ENCODE measurements around the gene CREG2. TPM values are rescaled to one million over a fixed set of nuclear protein-coding genes. Genes with fewer than 3 reads are reported as not detected.
A peak's percentile ranks its signal among the peaks of the same experiment; 100 is the strongest.

Gene CREG2
- total RNA-seq, 1 donor from 2014 or later = 0.26 TPM

DNA sequence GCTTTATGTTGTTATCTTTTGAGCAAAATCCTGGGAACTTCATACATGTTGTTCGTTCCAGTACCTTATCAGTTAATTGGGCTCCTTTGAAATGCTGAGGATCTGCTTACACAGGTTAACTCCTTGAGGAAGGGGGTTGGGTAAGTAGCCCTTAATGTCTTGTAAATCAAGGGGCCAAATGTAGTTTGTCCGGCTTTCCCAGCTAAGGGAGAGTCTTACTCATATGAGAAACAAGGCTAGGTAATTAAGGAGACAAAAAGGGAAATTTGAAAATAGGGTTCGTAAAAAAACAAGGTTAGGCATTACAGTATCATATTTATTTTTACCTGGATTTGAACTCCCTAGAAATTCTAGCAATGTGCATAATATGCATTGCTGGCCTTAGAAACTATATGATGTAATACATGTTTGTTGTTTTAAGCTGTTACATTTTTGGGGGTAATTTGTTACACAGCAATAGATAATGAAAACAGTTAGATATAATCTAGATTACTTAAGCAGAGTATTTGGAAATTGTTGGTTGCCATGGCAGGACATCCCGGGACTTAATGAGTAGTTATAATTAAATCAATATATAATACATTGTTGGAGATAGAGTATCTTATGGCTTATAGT is 47.9 kb downstream of the CREG2 start:
- TF ChIP-seq, protein P1, sequence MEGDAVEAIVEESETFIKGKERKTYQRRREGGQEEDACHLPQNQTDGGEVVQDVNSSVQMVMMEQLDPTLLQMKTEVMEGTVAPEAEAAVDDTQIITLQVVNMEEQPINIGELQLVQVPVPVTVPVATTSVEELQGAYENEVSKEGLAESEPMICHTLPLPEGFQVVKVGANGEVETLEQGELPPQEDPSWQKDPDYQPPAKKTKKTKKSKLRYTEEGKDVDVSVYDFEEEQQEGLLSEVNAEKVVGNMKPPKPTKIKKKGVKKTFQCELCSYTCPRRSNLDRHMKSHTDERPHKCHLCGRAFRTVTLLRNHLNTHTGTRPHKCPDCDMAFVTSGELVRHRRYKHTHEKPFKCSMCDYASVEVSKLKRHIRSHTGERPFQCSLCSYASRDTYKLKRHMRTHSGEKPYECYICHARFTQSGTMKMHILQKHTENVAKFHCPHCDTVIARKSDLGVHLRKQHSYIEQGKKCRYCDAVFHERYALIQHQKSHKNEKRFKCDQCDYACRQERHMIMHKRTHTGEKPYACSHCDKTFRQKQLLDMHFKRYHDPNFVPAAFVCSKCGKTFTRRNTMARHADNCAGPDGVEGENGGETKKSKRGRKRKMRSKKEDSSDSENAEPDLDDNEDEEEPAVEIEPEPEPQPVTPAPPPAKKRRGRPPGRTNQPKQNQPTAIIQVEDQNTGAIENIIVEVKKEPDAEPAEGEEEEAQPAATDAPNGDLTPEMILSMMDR (IDR thresholded peaks at IDR 0.05; ENCODE audit: insufficient read depth, low read length, severe bottlenecking) = no peak
- no peaks in the 10 kb centered on the region for H3K27me3 ChIP-seq (ENCODE audit: control insufficient read depth, insufficient read depth, low read length)
- DNase-seq (ENCODE audit: low read depth) = no peak
- FAIRE-seq = no peak
- no peaks in the 10 kb centered on the region for H3K36me3 ChIP-seq (ENCODE audit: control insufficient read depth, insufficient read depth, low read length)
- H3K4me3 ChIP-seq (ENCODE audit: low read depth, low read length) = no peak overlapping the region

- no peaks in the 10 kb centered on the region for H3K36me3 ChIP-seq (ENCODE audit: control insufficient read depth, insufficient read depth, low read length)
- no peak for FAIRE-seq
- no peak overlapping the region for H3K4me3 ChIP-seq (ENCODE audit: low read depth, low read length)
- H3K27me3 ChIP-seq (ENCODE audit: control insufficient read depth, insufficient read depth, low read length) = no peaks in the 10 kb centered on the region
- DNase-seq (ENCODE audit: low read depth) = peak; percentile 52
- TF ChIP-seq, protein P1 (IDR thresholded peaks at IDR 0.05; ENCODE audit: insufficient read depth, low read length, severe bottlenecking) = no peak
Observed at GRCh38 chr2:101337877-101338276, 49.4 kb downstream of the CREG2 start.

- no peak for FAIRE-seq
- TF ChIP-seq, protein P1 (IDR thresholded peaks at IDR 0.05; ENCODE audit: insufficient read depth, low read length, severe bottlenecking) = no peak
- no peak for DNase-seq (ENCODE audit: low read depth)
- no peaks in the 10 kb centered on the region for H3K36me3 ChIP-seq (ENCODE audit: control insufficient read depth, insufficient read depth, low read length)
- H3K4me3 ChIP-seq (ENCODE audit: low read depth, low read length) = no peak overlapping the region
- H3K27me3 ChIP-seq (ENCODE audit: control insufficient read depth, insufficient read depth, low read length) = no peaks in the 10 kb centered on the region
Observed at GRCh38 chr2:101332885-101333766, 54.2 kb downstream of the CREG2 start.

DNA sequence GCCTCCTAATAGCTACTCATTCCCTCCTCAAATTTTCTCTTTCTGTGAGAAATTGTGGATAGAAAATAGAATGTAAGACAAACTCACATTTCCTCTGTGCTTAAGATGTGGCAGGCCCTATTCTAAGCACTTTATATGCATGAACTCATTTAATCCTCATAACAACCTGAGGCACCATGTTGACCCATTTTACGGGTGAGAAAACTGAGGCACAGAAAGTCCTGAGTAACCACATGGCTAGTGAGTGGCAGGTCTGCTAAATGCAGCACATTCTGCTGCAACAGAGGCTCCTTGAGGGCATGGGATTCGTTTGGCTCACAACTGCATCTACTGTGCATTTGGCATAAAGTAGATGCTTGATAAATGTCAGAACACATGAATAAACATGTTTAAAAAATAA is 56.1 kb downstream of the CREG2 start:
- FAIRE-seq (no peak), DNase-seq (ENCODE audit: low read depth) (no peak)
- no peak overlapping the region for H3K4me3 ChIP-seq (ENCODE audit: low read depth, low read length)
- TF ChIP-seq, protein P1 (IDR thresholded peaks at IDR 0.05; ENCODE audit: insufficient read depth, low read length, severe bottlenecking) = no peak
- no peaks in the 10 kb centered on the region for H3K27me3 ChIP-seq (ENCODE audit: control insufficient read depth, insufficient read depth, low read length)
- H3K36me3 ChIP-seq (ENCODE audit: control insufficient read depth, insufficient read depth, low read length) = no peaks in the 10 kb centered on the region

DNA sequence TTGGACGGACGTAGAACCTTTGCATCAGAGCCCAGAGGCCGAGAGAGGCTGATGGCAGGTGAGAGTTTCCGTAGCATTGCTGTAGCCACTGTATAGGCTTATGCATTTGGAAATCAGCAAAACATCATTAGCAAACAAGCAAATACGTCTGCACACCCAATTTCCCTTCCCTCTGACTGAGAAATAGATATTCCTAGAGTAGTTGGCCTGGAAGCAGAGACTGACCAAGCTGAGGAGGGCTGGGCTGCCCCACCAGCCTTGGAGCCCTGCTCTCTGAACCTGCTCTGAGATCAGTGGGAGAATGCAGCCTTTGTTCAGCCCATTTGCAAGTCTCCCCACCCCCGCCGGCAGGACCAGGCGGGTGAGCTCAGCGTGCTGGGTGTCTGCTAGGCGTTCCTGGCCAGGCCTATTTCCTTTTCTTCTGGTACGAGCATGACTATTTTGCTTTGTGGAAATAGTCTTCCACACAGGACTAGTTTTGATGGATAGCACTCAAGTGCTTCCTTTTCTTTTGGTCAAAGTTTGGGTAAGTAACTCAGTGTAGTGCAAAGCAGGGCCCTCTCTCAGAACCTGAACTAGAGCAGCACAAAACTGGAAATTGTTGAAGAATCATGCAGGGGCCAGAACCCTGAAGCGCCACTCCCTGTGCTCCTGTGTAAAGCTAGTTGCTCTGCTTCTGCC is 56.9 kb downstream of the CREG2 start:
- Histone ChIP-seq H3K36me3 (ENCODE audit: control insufficient read depth, insufficient read depth, low read length) (no peaks in the 10 kb centered on the region), H3K4me3 (ENCODE audit: low read depth, low read length) (no peak overlapping the region), H3K27me3 (ENCODE audit: control insufficient read depth, insufficient read depth, low read length) (no peaks in the 10 kb centered on the region)
- TF ChIP-seq, protein P1 (IDR thresholded peaks at IDR 0.05; ENCODE audit: insufficient read depth, low read length, severe bottlenecking) = no peak
- DNase-seq (ENCODE audit: low read depth) = no peak
- FAIRE-seq = peak; percentile 58

Measured in bronchial epithelial cell (primary cell).